Activated naive CD4-positive, alpha-beta T cell treated with anti-CD3 and anti-CD28 coated beads for 36 hours (primary cell): ENCODE measurements around the gene CENPO. TPM values are rescaled to one million over a fixed set of nuclear protein-coding genes. Genes with fewer than 3 reads are reported as not detected.
"Not testable (repeated sequence)": the region's sequence is repeated elsewhere in the genome, so short reads cannot be mapped to it uniquely, and the experiment has no call there.

Experiments
- CTCF ChIA-PET: fragments of 350-600 bp; sonication (Branson Sonifier 250); formaldehyde crosslinking; loops from one replicate; lab custom pipeline; 2021; ENCODE audit warnings: antibody characterized with exemption; lab: Charles Lee
- DNase-seq: peaks from one replicate; pipeline ENCODE4 v3.0.0-alpha.2; 2020
- H3K27ac Mint-ChIP-seq: one replicate; pipeline ENCODE4 v1.8.0; 2021; ENCODE audit warnings: mild to moderate bottlenecking, mixed read lengths
- H3K27me3 Mint-ChIP-seq: one replicate; pipeline ENCODE4 v1.8.0; 2021; ENCODE audit warnings: low read depth, mixed read lengths
- H3K36me3 Mint-ChIP-seq: one replicate; pipeline ENCODE4 v1.8.0; 2021; ENCODE audit warnings: low read depth, mixed read lengths
- H3K4me1 Mint-ChIP-seq: one replicate; pipeline ENCODE4 v1.8.0; 2021; ENCODE audit warnings: low read depth, mixed read lengths
- H3K4me3 Mint-ChIP-seq: one replicate; pipeline ENCODE4 v1.8.0; 2021; ENCODE audit warnings: mild to moderate bottlenecking, moderate library complexity, mixed read lengths
- H3K9me3 Mint-ChIP-seq: one replicate; pipeline ENCODE4 v1.8.0; 2021; ENCODE audit warnings: mixed read lengths
- intact Hi-C: fragments of 100-400 bp; cut with micrococcal nuclease; formaldehyde crosslinking; loops from one replicate; pipeline ENCODE4 v1.15.1; 2023
- total RNA-seq, 2 experiments: library from RNA; stranded (reverse); gene quantifications; one replicate each; pipeline ENCODE4 v1.2.3, GENCODE V29; 2021

Gene CENPO
- total RNA-seq, 2 experiments from 2014 or later = 36.4 to 38.5 TPM

- no peaks in the 10 kb centered on the region for H3K9me3 Mint-ChIP-seq
- peak; percentile 30 for DNase-seq
- CTCF ChIA-PET = interaction anchor here (1.7 to 1.8 kb wide), 2 partner anchors 372 to 383 kb away, joined by 5 to 6 read pairs; no protein-coding TSS in a partner anchor
- peaks cover 40% of the 10 kb centered on the region for H3K4me1 Mint-ChIP-seq
- H3K27ac Mint-ChIP-seq = peak overlapping the region; percentile 99
- H3K27me3 Mint-ChIP-seq = no peaks in the 10 kb centered on the region
- peaks cover 45% of the 10 kb centered on the region for H3K36me3 Mint-ChIP-seq
- peak overlapping the region; percentile 97 for H3K4me3 Mint-ChIP-seq
- intact Hi-C loops = loop anchor here (1.0 to 2.0 kb wide), 7 partner anchors 125 to 867 kb away; partner anchors contain the start of genes ATAD2B, DNAJC27, EFR3B and SF3B6
These were observed 673 bp downstream of the CENPO start for GRCh38 chr2:24793761-24794435.

GRCh38 chr2:24797644-24798043, 4.4 kb downstream of the CENPO start:
- intact Hi-C loops = no loop called here
- Mint-ChIP-seq H3K27ac (no peak overlapping the region), H3K36me3 (peaks cover 67% of the 10 kb centered on the region)

DNA sequence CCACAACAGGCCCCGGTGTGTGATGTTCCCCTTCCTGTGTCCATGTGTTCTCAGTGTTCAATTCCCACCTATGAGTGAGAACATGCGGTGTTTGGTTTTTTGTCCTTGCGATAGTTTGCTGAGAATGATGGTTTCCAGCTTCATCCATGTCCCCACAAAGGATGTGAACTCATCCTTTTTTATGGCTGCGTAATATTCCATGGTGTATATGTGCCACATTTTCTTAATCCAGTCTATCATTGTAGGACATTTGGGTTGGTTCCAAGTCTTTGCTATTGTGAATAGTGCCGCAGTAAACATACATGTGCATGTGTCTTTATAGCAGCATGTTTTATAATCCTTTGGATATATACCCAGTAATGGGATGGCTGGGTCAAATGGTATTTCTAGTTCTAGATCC, 7.3 kb downstream of the CENPO start:
- H3K36me3 Mint-ChIP-seq = peaks cover 71% of the 10 kb centered on the region
- H3K4me1 Mint-ChIP-seq = peaks cover 18% of the 10 kb centered on the region
- H3K4me3 Mint-ChIP-seq, H3K27ac Mint-ChIP-seq, CTCF ChIA-PET, DNase-seq, intact Hi-C loops, H3K9me3 Mint-ChIP-seq, H3K27me3 Mint-ChIP-seq: not testable (repeated sequence)

More at GRCh38 chr2:24797644-24798043, 4.4 kb downstream of the CENPO start:
- CTCF ChIA-PET = interaction anchor here (1.5 to 2.1 kb wide), 2 partner anchors 29 to 30 kb away, joined by 3 to 5 read pairs; no protein-coding TSS in a partner anchor
- DNase-seq = no peak
- H3K9me3 Mint-ChIP-seq = peaks cover 6% of the 10 kb centered on the region
- H3K4me1 Mint-ChIP-seq = peaks cover 30% of the 10 kb centered on the region
- H3K27me3 Mint-ChIP-seq = no peaks in the 10 kb centered on the region
- no peak overlapping the region for H3K4me3 Mint-ChIP-seq

GRCh38 chr2:24805811-24806660, 12.8 kb downstream of the CENPO start:
- peaks cover 16% of the 10 kb centered on the region for H3K4me1 Mint-ChIP-seq
- H3K4me3 Mint-ChIP-seq, CTCF ChIA-PET, H3K27me3 Mint-ChIP-seq, H3K9me3 Mint-ChIP-seq, DNase-seq, intact Hi-C loops: not testable (repeated sequence)
- H3K27ac Mint-ChIP-seq = peak overlapping the region; percentile 59
- peaks cover 49% of the 10 kb centered on the region for H3K36me3 Mint-ChIP-seq

DNA sequence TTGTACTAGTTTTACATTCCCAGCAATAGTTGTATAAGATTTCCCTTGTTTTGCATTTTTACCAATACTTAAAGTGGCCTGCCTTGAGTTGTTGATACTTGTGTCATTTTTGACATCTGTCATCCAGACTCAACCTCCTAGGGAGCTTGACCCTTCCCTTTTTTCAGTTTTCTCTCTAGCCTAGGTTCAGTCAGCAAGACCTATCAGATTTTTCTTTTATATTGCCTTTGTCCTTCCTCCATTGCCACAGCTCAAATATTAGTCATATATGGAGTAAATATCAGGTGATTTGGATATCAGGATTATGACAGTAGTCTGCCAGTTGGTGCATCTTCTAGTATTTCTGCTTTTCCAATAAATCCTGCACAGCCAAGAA, 13.4 kb downstream of the CENPO start:
- peaks cover 47% of the 10 kb centered on the region for H3K36me3 Mint-ChIP-seq
- CTCF ChIA-PET = no interaction called here
- H3K27ac Mint-ChIP-seq = no peak overlapping the region
- H3K4me1 Mint-ChIP-seq = peaks cover 16% of the 10 kb centered on the region
- intact Hi-C loops = no loop called here
- no peaks in the 10 kb centered on the region for H3K27me3 Mint-ChIP-seq
- H3K9me3 Mint-ChIP-seq = peaks cover 5% of the 10 kb centered on the region
- DNase-seq = no peak
- no peak overlapping the region for H3K4me3 Mint-ChIP-seq

GRCh38 chr2:24809316-24810007, 16.2 kb downstream of the CENPO start:
- Mint-ChIP-seq H3K9me3 (peaks cover 3% of the 10 kb centered on the region), H3K36me3 (peaks cover 42% of the 10 kb centered on the region), H3K27me3 (no peaks in the 10 kb centered on the region), H3K4me3 (no peak overlapping the region), H3K4me1 (peaks cover 15% of the 10 kb centered on the region), H3K27ac (no peak overlapping the region)
- intact Hi-C loops = no loop called here
- CTCF ChIA-PET = interaction anchor here (0.9 kb wide), 1 partner anchor 13 kb away, joined by 6 read pairs; no protein-coding TSS in a partner anchor
- no peak for DNase-seq

DNA sequence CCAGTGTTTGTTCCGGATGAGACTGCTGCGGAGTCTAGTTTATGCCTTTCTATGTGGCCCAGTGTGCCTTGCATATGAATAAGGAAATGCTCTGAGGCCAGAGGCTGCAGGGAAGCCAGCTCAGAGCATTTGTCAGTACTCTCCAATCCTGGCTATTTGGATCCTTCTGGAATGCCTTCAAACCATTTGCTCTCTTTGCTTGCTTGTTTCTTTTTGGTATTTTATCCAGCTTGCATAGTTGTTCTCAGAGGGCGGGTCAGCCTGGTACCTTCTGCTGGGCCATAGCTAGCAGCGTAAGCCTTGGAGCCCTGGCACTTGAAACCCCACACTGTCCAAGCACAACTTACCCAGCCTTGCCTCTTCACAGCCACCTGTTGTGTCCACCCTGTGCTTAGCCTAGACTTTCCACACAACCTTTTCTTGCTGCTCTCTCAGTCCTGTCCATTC, 20.5 kb downstream of the CENPO start:
- Mint-ChIP-seq H3K36me3 (peaks cover 39% of the 10 kb centered on the region), H3K27ac (no peak overlapping the region), H3K27me3 (no peaks in the 10 kb centered on the region), H3K4me3 (no peak overlapping the region), H3K4me1 (peaks cover 5% of the 10 kb centered on the region), H3K9me3 (no peaks in the 10 kb centered on the region)
- intact Hi-C loops = no loop called here
- DNase-seq = no peak
- CTCF ChIA-PET = interaction anchor here (0.7 to 1.3 kb wide), 2 partner anchors 17 to 47 kb away, joined by 3 to 4 read pairs; no protein-coding TSS in a partner anchor

DNA sequence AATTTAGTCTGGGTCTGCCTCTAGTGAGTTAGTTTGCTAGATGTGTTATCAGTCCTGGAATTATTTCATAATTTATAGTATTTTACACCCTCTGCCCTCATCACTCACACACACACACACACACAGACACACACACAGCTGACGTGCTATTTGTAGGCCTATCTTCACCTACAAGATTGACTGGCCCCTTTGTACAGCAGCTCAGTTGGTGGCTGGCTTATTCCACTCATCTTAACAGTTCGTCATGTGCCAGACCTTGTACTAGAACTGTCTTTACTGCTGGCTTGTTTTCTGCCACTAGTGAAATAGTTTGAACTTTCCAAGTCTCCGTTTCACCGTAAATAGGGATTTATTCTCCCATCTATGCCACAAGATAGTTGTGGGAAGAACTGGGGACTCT, 21.3 kb downstream of the CENPO start:
- CTCF ChIA-PET = interaction anchor here (1.0 to 1.8 kb wide), 3 partner anchors 9 to 406 kb away, joined by 3 to 5 read pairs (median 4); no protein-coding TSS in a partner anchor
- Mint-ChIP-seq H3K27ac (no peak overlapping the region), H3K9me3 (no peaks in the 10 kb centered on the region), H3K36me3 (peaks cover 43% of the 10 kb centered on the region), H3K4me1 (no peaks in the 10 kb centered on the region), H3K4me3 (no peak overlapping the region), H3K27me3 (no peaks in the 10 kb centered on the region)
- intact Hi-C loops = no loop called here
- DNase-seq = no peak

- intact Hi-C loops = no loop called here
- no peak for DNase-seq
- CTCF ChIA-PET = interaction anchor here (0.7 to 1.8 kb wide), 4 partner anchors 9 to 406 kb away, joined by 3 to 5 read pairs (median 4); no protein-coding TSS in a partner anchor
- Mint-ChIP-seq H3K36me3 (peaks cover 48% of the 10 kb centered on the region), H3K27ac (no peak overlapping the region), H3K4me3 (no peak overlapping the region), H3K9me3 (no peaks in the 10 kb centered on the region), H3K27me3 (no peaks in the 10 kb centered on the region), H3K4me1 (no peaks in the 10 kb centered on the region)
These were observed 21.9 kb downstream of the CENPO start for GRCh38 chr2:24815171-24815570.

GRCh38 chr2:24816404-24816803, 23.2 kb downstream of the CENPO start:
- H3K4me3 Mint-ChIP-seq = no peak overlapping the region
- intact Hi-C loops = no loop called here
- DNase-seq = no peak
- no peaks in the 10 kb centered on the region for H3K27me3 Mint-ChIP-seq
- CTCF ChIA-PET = interaction anchor here (0.9 to 1.8 kb wide), 3 partner anchors 8 to 378 kb away, joined by 3 to 5 read pairs (median 3); no protein-coding TSS in a partner anchor
- H3K9me3 Mint-ChIP-seq = no peaks in the 10 kb centered on the region
- no peak overlapping the region for H3K27ac Mint-ChIP-seq
- peaks cover 56% of the 10 kb centered on the region for H3K36me3 Mint-ChIP-seq
- H3K4me1 Mint-ChIP-seq = no peaks in the 10 kb centered on the region

DNA sequence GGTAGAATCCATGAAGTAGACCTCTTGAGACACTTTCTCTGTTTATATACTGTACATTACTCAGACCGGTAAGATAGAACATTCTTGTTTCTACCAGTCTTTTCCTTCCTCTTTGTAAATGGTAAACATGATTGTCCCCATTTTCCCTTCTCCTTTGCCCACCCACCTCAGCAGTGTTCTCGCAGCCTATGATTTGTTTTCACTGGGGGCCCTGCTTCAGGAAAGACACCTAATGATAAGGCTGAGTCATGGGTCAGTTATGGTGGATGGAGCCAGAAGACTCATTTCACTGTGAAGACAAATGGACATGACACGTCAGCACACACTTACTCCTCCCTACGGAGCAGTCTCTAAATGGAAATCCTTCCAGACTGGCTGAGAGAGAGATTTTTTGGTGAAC, 23.7 kb downstream of the CENPO start:
- no peaks in the 10 kb centered on the region for H3K27me3 Mint-ChIP-seq
- intact Hi-C loops = no loop called here
- no peak overlapping the region for H3K4me3 Mint-ChIP-seq
- CTCF ChIA-PET = interaction anchor here (0.9 kb wide), 1 partner anchor 379 kb away, joined by 3 read pairs; no protein-coding TSS in a partner anchor
- no peak overlapping the region for H3K27ac Mint-ChIP-seq
- no peaks in the 10 kb centered on the region for H3K9me3 Mint-ChIP-seq
- no peak for DNase-seq
- H3K4me1 Mint-ChIP-seq = no peaks in the 10 kb centered on the region
- peaks cover 53% of the 10 kb centered on the region for H3K36me3 Mint-ChIP-seq
